B cell (primary cell): ENCODE results near the gene ZNF41. TPM values are rescaled to one million over a fixed set of nuclear protein-coding genes. Genes with fewer than 3 reads are reported as not detected.

Experiments
- ATAC-seq: fragments of 200-7000 bp; cut with Tn5 transposase; one replicate; pipeline ENCODE4 v1.10.0; 2021; ENCODE audit warnings: low read depth, mild to moderate bottlenecking, moderate number of reproducible peaks, moderate library complexity
- CTCF ChIA-PET: fragments of 350-600 bp; sonication (Branson Sonifier 250); formaldehyde crosslinking; loops from one replicate; lab custom pipeline; 2021; ENCODE audit warnings: antibody characterized with exemption, inconsistent platforms; lab: Charles Lee
- POLR2A ChIA-PET: fragments of 350-600 bp; sonication (Branson Sonifier 250); formaldehyde crosslinking; loops from one replicate; lab custom pipeline; 2021; ENCODE audit warnings: antibody characterized with exemption; lab: Charles Lee
- DNase-seq: peaks from one replicate; pipeline ENCODE4 v3.0.0; 2013
- H2AFZ ChIP-seq: 2 replicates; pipeline ENCODE4 v1.6.1; 2012; ENCODE audit warnings: mild to moderate bottlenecking, low read depth, low read length; ENCODE audit not compliant: insufficient read depth, poor library complexity, severe bottlenecking
- H3K27ac ChIP-seq, 2 donors: 1 replicate in 1 of 2; 2 replicates in 1 of 2; pipeline ENCODE4 v1.5.1; 2012 to 2013; ENCODE audit warnings: low read length in 2 of 2, mild to moderate bottlenecking in 2 of 2, moderate library complexity in 1 of 2
- H3K27me3 ChIP-seq, 4 experiments: fragments of 200-600 bp in 1 of 4; sonication (generic) in 1 of 4; replicated peaks in 1 of 4; 1 replicate in 2 of 4; 2 replicates in 2 of 4; pipeline versions ENCODE4 v1.6.1 to v1.7.0; 2013 to 2016; ENCODE audit warnings: low read length in 3 of 4, mild to moderate bottlenecking in 2 of 4, mixed read lengths in 1 of 4, moderate library complexity in 1 of 4; ENCODE audit not compliant: insufficient read depth in 4 of 4, control insufficient read depth in 3 of 4; ENCODE audit errors: control extremely low read depth in 1 of 4
- H3K36me3 ChIP-seq, 2 experiments: replicated peaks in 1 of 2; 1 replicate in 1 of 2; 2 replicates in 1 of 2; pipeline versions ENCODE4 v1.6.1 to v1.7.1; 2013; ENCODE audit warnings: low read length in 1 of 2; ENCODE audit not compliant: insufficient read depth in 2 of 2, control insufficient read depth in 1 of 2; ENCODE audit errors: control extremely low read depth in 1 of 2, extremely low read depth in 1 of 2
- H3K4me1 ChIP-seq, 2 donors: fragments of 200-600 bp in 1 of 2; sonication (generic) in 1 of 2; 1 replicate in 1 of 2; 2 replicates in 1 of 2; pipeline versions ENCODE4 v1.5.1 to v1.6.1; 2013 to 2017; ENCODE audit warnings: low read length in 2 of 2; ENCODE audit not compliant: control insufficient read depth in 2 of 2, insufficient read depth in 2 of 2
- H3K4me2 ChIP-seq: replicated peaks from 2 replicates; pipeline ENCODE3; 2012; ENCODE audit warnings: mild to moderate bottlenecking, low read depth, low read length; ENCODE audit not compliant: poor library complexity, severe bottlenecking
- H3K4me3 ChIP-seq, 5 experiments: fragments of 200-600 bp in 1 of 5; sonication (generic) in 1 of 5; 1 replicate in 3 of 5; 2 replicates in 2 of 5; pipeline versions ENCODE4 v1.5.1 to v1.7.0; 2011 to 2016; ENCODE audit warnings: low read length in 4 of 5, mild to moderate bottlenecking in 4 of 5, low read depth in 2 of 5, control low read depth in 1 of 5, moderate library complexity in 1 of 5; ENCODE audit not compliant: insufficient read depth in 1 of 5; ENCODE audit errors: control extremely low read depth in 1 of 5, extremely low read depth in 1 of 5
- H3K79me2 ChIP-seq: fragments of 200-600 bp; sonication (generic); one replicate; pipeline ENCODE4 v1.6.0; 2016; ENCODE audit warnings: low read length; ENCODE audit not compliant: control insufficient read depth, insufficient read depth
- H3K9ac ChIP-seq: fragments of 200-600 bp; sonication (generic); 2 replicates; pipeline ENCODE4 v1.6.1; 2017; ENCODE audit warnings: mild to moderate bottlenecking, low read length, moderate library complexity
- H3K9me3 ChIP-seq, 3 donors: one replicate each; pipeline versions ENCODE4 v1.6.1 to v1.7.1; 2013; ENCODE audit warnings: low read length in 2 of 3; ENCODE audit not compliant: control insufficient read depth in 2 of 3, insufficient read depth in 1 of 3; ENCODE audit errors: control extremely low read depth in 1 of 3
- H4K20me1 ChIP-seq: 2 replicates; pipeline ENCODE4 v1.6.0; 2012; ENCODE audit warnings: mild to moderate bottlenecking, low read length; ENCODE audit not compliant: insufficient read depth, control insufficient read depth, poor library complexity, severe bottlenecking
- H3K27ac Mint-ChIP-seq: one replicate; pipeline ENCODE4 v1.8.0; 2021; ENCODE audit warnings: mixed read lengths
- H3K27me3 Mint-ChIP-seq: one replicate; pipeline ENCODE4 v1.8.0; 2021; ENCODE audit warnings: mixed read lengths
- H3K4me1 Mint-ChIP-seq: one replicate; pipeline ENCODE4 v1.8.0; 2021; ENCODE audit warnings: mixed read lengths
- H3K4me3 Mint-ChIP-seq: one replicate; pipeline ENCODE4 v1.8.0; 2021; ENCODE audit warnings: mixed read lengths
- H3K9me3 Mint-ChIP-seq: one replicate; pipeline ENCODE4 v1.8.0; 2022; ENCODE audit warnings: mixed read lengths; ENCODE audit not compliant: insufficient read depth
- EZH2 ChIP-seq: IDR thresholded peaks from 2 replicates; pipeline ENCODE4 v1.6.1; 2012; ENCODE audit warnings: borderline replicate concordance, low read depth, mild to moderate bottlenecking, moderate library complexity, low read length; ENCODE audit not compliant: insufficient read depth, poor library complexity, severe bottlenecking
- WGBS: methylation state at CpG from one replicate; pipeline ENCODE4 v1.1.5; 2013; ENCODE audit warnings: missing lambda C conversion rate; ENCODE audit not compliant: insufficient coverage; 5-methylcytosine and 5-hydroxymethylcytosine counted together
- intact Hi-C: fragments of 100-400 bp; cut with micrococcal nuclease; formaldehyde crosslinking; loops from one replicate; pipeline ENCODE4 v1.10.0; 2022
- polyA plus RNA-seq: library from polyadenylated mRNA; depleted of rRNA; stranded (reverse); fragments of >200 nt; gene quantifications from 2 replicates; pipeline ENCODE4 v1.2.3, GENCODE V29; 2012
- total RNA-seq, 2 donors: library from RNA; stranded (reverse); fragments of 120-200 nt in 1 of 2; gene quantifications; 1 replicate in 1 of 2; 2 replicates in 1 of 2; pipeline versions ENCODE4 v1.2.3 to v1.2.4, GENCODE V29; 2013 to 2022
- TF ChIP-seq, protein P1 (sequence below): fragments of 200-600 bp; IDR thresholded peaks from one replicate; pipeline ENCODE4 v1.8.0; 2022; ENCODE audit warnings: antibody characterized with exemption, mild to moderate bottlenecking

The ZNF41 gene
- total and polyA plus RNA-seq, 2 donors (not counting 1 experiment from before 2014, with no cell fraction given) = 5.5 to 17.4 TPM

DNA sequence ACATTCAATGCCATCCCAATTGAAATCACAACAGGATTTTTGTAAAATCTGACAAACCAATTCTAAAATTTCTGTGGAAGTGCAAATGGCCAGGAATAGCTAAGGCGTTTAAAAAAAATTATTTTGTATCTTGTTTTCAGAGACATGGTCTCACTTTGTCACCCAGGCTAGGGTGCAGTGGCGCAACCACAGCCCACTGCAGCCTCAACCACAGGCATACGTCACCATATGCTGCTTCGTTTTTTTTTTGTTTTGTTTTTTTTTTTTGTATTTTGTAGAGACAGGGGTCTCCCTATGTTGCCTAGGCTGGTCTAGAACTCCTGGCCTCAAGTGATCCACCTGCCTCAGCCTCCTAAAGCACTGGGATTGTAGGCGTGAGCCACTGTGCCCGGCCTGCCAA, 24.5 kb downstream of the ZNF41 start:
- WGBS = no CpG with 5 or more reads among the region's 6 CpGs
- H3K4me3 ChIP-seq = no peak overlapping the region
- H3K36me3 ChIP-seq = peaks cover 0 to 12% of the 10 kb centered on the region in 2 experiments
- DNase-seq = no peak
- peaks cover 0 to 3% (median 0%) of the 10 kb centered on the region in 3 donors for H3K9me3 ChIP-seq
- Mint-ChIP-seq H3K4me1 (no peaks in the 10 kb centered on the region), H3K27me3 (no peaks in the 10 kb centered on the region), H3K27ac (no peak overlapping the region), H3K4me3 (no peak overlapping the region), H3K9me3 (no peaks in the 10 kb centered on the region)
- CTCF ChIA-PET = no interaction called here
- intact Hi-C loops = no loop called here
- H3K79me2 ChIP-seq = peaks cover 5% of the 10 kb centered on the region
- POLR2A ChIA-PET = no interaction called here
- TF ChIP-seq EZH2 = no peak
- TF ChIP-seq, protein P1, sequence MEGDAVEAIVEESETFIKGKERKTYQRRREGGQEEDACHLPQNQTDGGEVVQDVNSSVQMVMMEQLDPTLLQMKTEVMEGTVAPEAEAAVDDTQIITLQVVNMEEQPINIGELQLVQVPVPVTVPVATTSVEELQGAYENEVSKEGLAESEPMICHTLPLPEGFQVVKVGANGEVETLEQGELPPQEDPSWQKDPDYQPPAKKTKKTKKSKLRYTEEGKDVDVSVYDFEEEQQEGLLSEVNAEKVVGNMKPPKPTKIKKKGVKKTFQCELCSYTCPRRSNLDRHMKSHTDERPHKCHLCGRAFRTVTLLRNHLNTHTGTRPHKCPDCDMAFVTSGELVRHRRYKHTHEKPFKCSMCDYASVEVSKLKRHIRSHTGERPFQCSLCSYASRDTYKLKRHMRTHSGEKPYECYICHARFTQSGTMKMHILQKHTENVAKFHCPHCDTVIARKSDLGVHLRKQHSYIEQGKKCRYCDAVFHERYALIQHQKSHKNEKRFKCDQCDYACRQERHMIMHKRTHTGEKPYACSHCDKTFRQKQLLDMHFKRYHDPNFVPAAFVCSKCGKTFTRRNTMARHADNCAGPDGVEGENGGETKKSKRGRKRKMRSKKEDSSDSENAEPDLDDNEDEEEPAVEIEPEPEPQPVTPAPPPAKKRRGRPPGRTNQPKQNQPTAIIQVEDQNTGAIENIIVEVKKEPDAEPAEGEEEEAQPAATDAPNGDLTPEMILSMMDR = no peak
- no peak overlapping the region for H3K4me2 ChIP-seq
- no peaks in the 10 kb centered on the region for H3K4me1 ChIP-seq
- H4K20me1 ChIP-seq = no peaks in the 10 kb centered on the region
- no peak for ATAC-seq
- no peak overlapping the region for H3K9ac ChIP-seq
- no peak overlapping the region for H2AFZ ChIP-seq
- no peaks in the 10 kb centered on the region for H3K27me3 ChIP-seq
- no peak overlapping the region for H3K27ac ChIP-seq

DNA sequence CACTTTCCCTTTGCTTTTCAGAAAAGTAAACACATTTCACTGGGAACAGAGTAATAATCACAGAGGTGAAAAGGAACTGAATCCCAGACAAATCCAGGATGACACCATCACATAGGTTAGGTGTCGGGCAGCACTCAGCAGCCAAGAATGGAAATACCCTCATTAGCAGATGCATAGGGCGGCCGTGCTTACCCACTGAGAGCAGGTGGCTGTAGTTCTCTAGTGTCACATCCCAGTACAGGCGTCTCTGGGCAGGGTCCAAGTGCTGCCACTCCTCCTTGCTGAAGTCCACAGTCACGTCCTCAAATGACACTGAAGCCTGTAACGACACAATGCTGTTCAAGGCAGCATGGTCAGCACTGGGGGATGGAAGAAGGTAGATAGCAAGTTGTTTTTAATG, 26.9 kb downstream of the ZNF41 start:
- POLR2A ChIA-PET = no interaction called here
- ATAC-seq = no peak

More for the DNA sequence above, 26.9 kb downstream of the ZNF41 start:
- Histone ChIP-seq H2AFZ (no peak overlapping the region), H4K20me1 (no peaks in the 10 kb centered on the region), H3K27ac (no peak overlapping the region), H3K4me2 (no peak overlapping the region), H3K9ac (no peak overlapping the region), H3K36me3 (peaks cover 0 to 26% of the 10 kb centered on the region in 2 experiments), H3K4me1 (no peaks in the 10 kb centered on the region), H3K79me2 (no peaks in the 10 kb centered on the region), H3K4me3 (no peak overlapping the region), H3K27me3 (no peaks in the 10 kb centered on the region), H3K9me3 (peaks cover 0 to 4% (median 0%) of the 10 kb centered on the region in 3 donors)
- CTCF ChIA-PET = no interaction called here
- intact Hi-C loops = no loop called here
- Mint-ChIP-seq H3K27me3 (no peaks in the 10 kb centered on the region), H3K27ac (no peak overlapping the region), H3K9me3 (no peaks in the 10 kb centered on the region), H3K4me1 (no peaks in the 10 kb centered on the region), H3K4me3 (no peak overlapping the region)
- 100% methylated on average over 4 of the region's 6 CpGs for WGBS
- no peak for TF ChIP-seq EZH2
- TF ChIP-seq, protein P1 = no peak
- DNase-seq = no peak
